K562 (cell line): ENCODE results near the gene SLC28A1. TPM values are rescaled to one million over a fixed set of nuclear protein-coding genes. Genes with fewer than 3 reads are reported as not detected.

Source experiments
- ATAC-seq: fragments of 200-7000 bp; cut with Tn5 transposase; 3 replicates; pipeline ENCODE4 v1.9.1; 2020; ENCODE audit warnings: moderate library complexity
- BruUV-seq: library from RNA; stranded (reverse); fragments of 400-500 nt; replicated peaks from 2 replicates; lab custom pipeline; 2021; lab: Mats Ljungman, UMichigan
- CTCF ChIA-PET: fragments of 300-600 bp; formaldehyde crosslinking; extraction: SDS; loops from one replicate; lab custom pipeline; 2021; ENCODE audit warnings: low intra/inter-chr PET ratio; lab: Yijun Ruan, JAX
- POLR2A ChIA-PET: fragments of 300-600, 350-650 bp; sonication (Branson Sonifier 250); formaldehyde crosslinking; extraction: SDS; loops from one replicate; lab custom pipeline; 2021; ENCODE audit warnings: antibody characterized with exemption, inconsistent platforms; lab: Yijun Ruan, JAX
- DNase-seq, 4 experiments: peaks; one replicate each; pipeline versions ENCODE4 v3.0.0 to v3.0.0-alpha.2; 2011 to 2018; ENCODE audit warnings: low spot score in 3 of 4, mixed read lengths in 3 of 4; ENCODE audit errors: extremely low read depth in 1 of 4
- FAIRE-seq: peaks from 2 replicates; lab custom pipeline; 2011; peaks lifted over from hg19 to GRCh38; lab: Jason Lieb, UNC
- H2AFZ ChIP-seq: 2 replicates; pipeline ENCODE4 v1.6.0; 2011; ENCODE audit warnings: low read depth, low read length, control low read depth, inconsistent platforms
- H3K27ac ChIP-seq: fragments of 200-600 bp; 3 replicates; pipeline ENCODE4 v1.8.0; 2011; ENCODE audit warnings: low read depth, mild to moderate bottlenecking, control low read depth, inconsistent platforms, low read length, moderate library complexity, mixed read lengths; ENCODE audit errors: extremely low read depth
- H3K27me3 ChIP-seq, 2 experiments: fragments of 300-600 bp in 1 of 2; 2 replicates in 1 of 2; 3 replicates in 1 of 2; pipeline versions ENCODE4 v1.6.0 to v1.8.0; 2011; ENCODE audit warnings: inconsistent platforms in 2 of 2, low read length in 2 of 2, mild to moderate bottlenecking in 1 of 2, mixed read lengths in 1 of 2, moderate library complexity in 1 of 2; ENCODE audit not compliant: control insufficient read depth in 2 of 2, insufficient read depth in 2 of 2
- H3K36me3 ChIP-seq: fragments of 300-600 bp; 3 replicates; pipeline ENCODE4 v1.8.0; 2011; ENCODE audit warnings: mild to moderate bottlenecking, low read length, inconsistent platforms; ENCODE audit not compliant: control insufficient read depth, insufficient read depth
- H3K4me1 ChIP-seq, 2 experiments: fragments of 200-600 bp in 1 of 2; replicated peaks in 1 of 2; 2 replicates in 1 of 2; 3 replicates in 1 of 2; pipeline versions ENCODE4 v1.5.1 to v1.8.0; 2011; ENCODE audit warnings: inconsistent platforms in 2 of 2, low read length in 2 of 2, mild to moderate bottlenecking in 1 of 2, mixed read lengths in 1 of 2, moderate library complexity in 1 of 2; ENCODE audit not compliant: control insufficient read depth in 2 of 2, insufficient read depth in 2 of 2
- H3K4me2 ChIP-seq: 2 replicates; pipeline ENCODE4 v1.6.1; 2011; ENCODE audit warnings: low read length, control low read depth, inconsistent platforms, mixed read lengths; ENCODE audit not compliant: insufficient read depth
- H3K4me3 ChIP-seq: fragments of 200-600 bp; sonication (generic), shearing (Covaris generic); 2 replicates; pipeline ENCODE4 v1.5.1; 2016; ENCODE audit warnings: control low read depth, inconsistent platforms
- H3K79me2 ChIP-seq: fragments of 200-600 bp; 3 replicates; pipeline ENCODE4 v1.8.0; 2011; ENCODE audit warnings: low read length, inconsistent platforms; ENCODE audit not compliant: control insufficient read depth, insufficient read depth
- H3K9ac ChIP-seq, 2 experiments: 2 replicates each; pipeline versions ENCODE4 v1.6.0 to v1.6.1; 2011; ENCODE audit warnings: low read depth in 2 of 2, low read length in 2 of 2, control low read depth in 1 of 2, inconsistent platforms in 1 of 2, mild to moderate bottlenecking in 1 of 2, mixed read lengths in 1 of 2; ENCODE audit not compliant: insufficient read depth in 1 of 2
- H3K9me1 ChIP-seq: one replicate; pipeline ENCODE4 v1.6.0; 2011; ENCODE audit warnings: inconsistent platforms, mild to moderate bottlenecking, low read length, moderate library complexity; ENCODE audit not compliant: control insufficient read depth, insufficient read depth
- H3K9me3 ChIP-seq: replicated peaks from 2 replicates; pipeline ENCODE4 v1.5.1; 2011; ENCODE audit warnings: low read depth, low read length, inconsistent platforms; ENCODE audit not compliant: control insufficient read depth, insufficient read depth
- H4K20me1 ChIP-seq: replicated peaks from 2 replicates; pipeline ENCODE4 v1.6.1; 2011; ENCODE audit warnings: low read length, inconsistent platforms, mixed read lengths; ENCODE audit not compliant: control insufficient read depth, insufficient read depth
- C11orf30 ChIP-seq: fragments of 450-650 bp; IDR thresholded peaks from 2 replicates; pipeline ENCODE4 v1.6.1; 2016; ENCODE audit warnings: low read depth, mild to moderate bottlenecking
- FOXA1 ChIP-seq: fragments of 450-650 bp; IDR thresholded peaks from 2 replicates; pipeline ENCODE4 v1.6.1; 2016; ENCODE audit warnings: mild to moderate bottlenecking, borderline replicate concordance
- HIVEP1 ChIP-seq: fragments of 250-450 bp; sonication (Bioruptor Pico); IDR thresholded peaks from 2 replicates; pipeline ENCODE4 v1.4.0; 2020; ENCODE audit warnings: mild to moderate bottlenecking
- NELFE ChIP-seq: IDR thresholded peaks from 2 replicates; pipeline ENCODE4 v1.6.1; 2011; ENCODE audit warnings: mild to moderate bottlenecking; ENCODE audit not compliant: insufficient read depth, insufficient read length
- NR2F6 ChIP-seq: fragments of 450-650 bp; formaldehyde crosslinking; IDR thresholded peaks from 2 replicates; pipeline ENCODE4 v1.4.0; 2020; ENCODE audit warnings: mild to moderate bottlenecking
- SREBF2 ChIP-seq: sonication (generic); formaldehyde crosslinking; IDR thresholded peaks from 2 replicates; pipeline ENCODE4 v1.4.0; 2020; ENCODE audit warnings: mild to moderate bottlenecking, missing genetic modification reagents
- TEAD4 ChIP-seq, 2 experiments: sonication (generic) in 1 of 2; formaldehyde crosslinking in 1 of 2; IDR thresholded peaks; 2 replicates each; pipeline versions ENCODE4 v1.6.1 to v1.8.0; 2012 to 2022; ENCODE audit warnings: borderline replicate concordance in 1 of 2, inconsistent platforms in 1 of 2, low read length in 1 of 2, mild to moderate bottlenecking in 1 of 2, missing genetic modification reagents in 1 of 2
- WGBS: fragments of 100-300 bp; shearing (Covaris generic); methylation state at CpG from one replicate; pipeline ENCODE4 v1.1.6; 2016; ENCODE audit warnings: low coverage, mixed read lengths; ENCODE audit not compliant: insufficient coverage; ENCODE audit errors: missing lambda C conversion rate; 5-methylcytosine and 5-hydroxymethylcytosine counted together
- in situ Hi-C: fragments of 300-500 bp; cut with MboI; formaldehyde crosslinking; loops from 4 replicates; pipeline ENCODE4 v1.15.0; 2018; ENCODE audit warnings: inconsistent platforms, mixed read lengths
- intact Hi-C: fragments of 100-400 bp; cut with micrococcal nuclease; formaldehyde crosslinking; loops from 2 replicates; pipeline ENCODE4 v1.14.2; 2022
- polyA plus RNA-seq, 8 experiments: library from polyadenylated mRNA; depleted of rRNA in 4 of 8; stranded (reverse) in 5 of 8; unstranded in 3 of 8; fragments of >200 nt; fragmentation: Nextera tagmentation in 2 of 8; fragmentation: Illumina TruSeq in 1 of 8; extraction: Ambion mirVana in 2 of 8; extraction: Trizol in 1 of 8; gene quantifications; 2 replicates each; pipeline versions ENCODE4 v1.2.1 to v1.2.3, GENCODE V29; 2011 to 2014; ENCODE audit warnings: inconsistent platforms in 1 of 8, missing spikeins in 1 of 8
- total RNA-seq, 7 experiments: library from RNA; depleted of rRNA in 6 of 7; stranded (reverse); fragments of >200 nt in 6 of 7; fragmentation: Illumina TruSeq in 2 of 7; extraction: Trizol in 2 of 7; gene quantifications; 2 replicates each; pipeline versions ENCODE4 v1.2.1 to v1.2.3, GENCODE V29; 2011 to 2021; ENCODE audit warnings: low replicate concordance in 1 of 7
- TF ChIP-seq, protein P1 (sequence below): fragments of 450-650 bp; IDR thresholded peaks from 2 replicates; pipeline ENCODE4 v1.7.1; 2018; ENCODE audit warnings: mild to moderate bottlenecking, low read depth; ENCODE audit not compliant: partially characterized antibody
- TF ChIP-seq, protein P2 (sequence below): sonication (generic); formaldehyde crosslinking; IDR thresholded peaks from 2 replicates; pipeline ENCODE4 v1.5.0; 2020; ENCODE audit warnings: missing genetic modification reagents

SLC28A1 gene
- total and polyA plus RNA-seq, 9 of the 15 experiments (the other 6 are each of a cell fraction or from before 2014, with no cell fraction given): 0.04 TPM; not detected in 8

DNA sequence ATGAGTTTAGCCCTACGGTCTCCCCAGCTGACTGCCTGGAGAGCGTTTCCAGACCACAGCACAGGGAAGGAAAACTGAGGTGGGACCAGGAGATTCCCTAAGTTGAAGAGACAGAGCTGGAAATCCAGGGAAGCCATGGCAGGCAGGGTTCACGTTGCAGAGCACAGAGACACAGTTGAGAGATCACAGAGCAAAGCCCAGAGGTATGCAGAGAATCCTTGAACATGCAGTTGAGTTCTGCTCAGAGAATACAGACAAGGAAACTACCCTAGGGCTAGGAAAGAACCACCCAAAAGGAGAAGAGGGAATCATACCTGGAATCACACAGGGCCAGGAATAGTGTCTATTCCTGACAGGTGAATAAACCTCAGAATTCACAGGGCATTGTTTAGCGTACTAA is 14.3 kb downstream of the SLC28A1 start:
- no peak overlapping the region for H3K9ac ChIP-seq
- ATAC-seq (no peak), FAIRE-seq (no peak), DNase-seq (no peak)
- H3K9me3 ChIP-seq: peaks cover 6% of the 10 kb centered on the region
- CTCF ChIA-PET: no interaction called here
- H3K9me1 ChIP-seq: no peaks in the 10 kb centered on the region
- no peaks in the 10 kb centered on the region for H3K4me1 ChIP-seq
- no peak overlapping the region for H3K4me3 ChIP-seq
- no TSS peak for BruUV-seq
- no peaks in the 10 kb centered on the region for H4K20me1 ChIP-seq
- POLR2A ChIA-PET: interaction anchor here (0.8 to 0.9 kb wide), 2 partner anchors 16 to 31 kb away, joined by 3 to 4 read pairs; no protein-coding TSS in a partner anchor
- no peak overlapping the region for H2AFZ ChIP-seq
- intact Hi-C loops (no loop called here), in situ Hi-C loops (loop anchor here (25.0 kb wide), 1 partner anchor 311 kb away; no protein-coding TSS in a partner anchor)
- H3K27me3 ChIP-seq: peaks cover 15 to 25% of the 10 kb centered on the region in 2 experiments; a peak in 3 of 5 replicates
- TF ChIP-seq TEAD4 (IDR thresholded peaks at IDR 0.05; ENCODE audit: low read length) (no peak), TEAD4 (CRISPR knock-in tag; IDR thresholded peaks at IDR 0.05; ENCODE audit: borderline replicate concordance) (no peak), C11orf30 (no peak), HIVEP1 (CRISPR knock-in tag) (no peak), NELFE (no peak), SREBF2 (CRISPR knock-in tag) (no peak), FOXA1 (no peak), NR2F6 (CRISPR knock-in tag) (no peak)
- TF ChIP-seq, protein P1, sequence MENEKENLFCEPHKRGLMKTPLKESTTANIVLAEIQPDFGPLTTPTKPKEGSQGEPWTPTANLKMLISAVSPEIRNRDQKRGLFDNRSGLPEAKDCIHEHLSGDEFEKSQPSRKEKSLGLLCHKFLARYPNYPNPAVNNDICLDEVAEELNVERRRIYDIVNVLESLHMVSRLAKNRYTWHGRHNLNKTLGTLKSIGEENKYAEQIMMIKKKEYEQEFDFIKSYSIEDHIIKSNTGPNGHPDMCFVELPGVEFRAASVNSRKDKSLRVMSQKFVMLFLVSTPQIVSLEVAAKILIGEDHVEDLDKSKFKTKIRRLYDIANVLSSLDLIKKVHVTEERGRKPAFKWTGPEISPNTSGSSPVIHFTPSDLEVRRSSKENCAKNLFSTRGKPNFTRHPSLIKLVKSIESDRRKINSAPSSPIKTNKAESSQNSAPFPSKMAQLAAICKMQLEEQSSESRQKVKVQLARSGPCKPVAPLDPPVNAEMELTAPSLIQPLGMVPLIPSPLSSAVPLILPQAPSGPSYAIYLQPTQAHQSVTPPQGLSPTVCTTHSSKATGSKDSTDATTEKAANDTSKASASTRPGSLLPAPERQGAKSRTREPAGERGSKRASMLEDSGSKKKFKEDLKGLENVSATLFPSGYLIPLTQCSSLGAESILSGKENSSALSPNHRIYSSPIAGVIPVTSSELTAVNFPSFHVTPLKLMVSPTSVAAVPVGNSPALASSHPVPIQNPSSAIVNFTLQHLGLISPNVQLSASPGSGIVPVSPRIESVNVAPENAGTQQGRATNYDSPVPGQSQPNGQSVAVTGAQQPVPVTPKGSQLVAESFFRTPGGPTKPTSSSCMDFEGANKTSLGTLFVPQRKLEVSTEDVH: no peak
- TF ChIP-seq, protein P2, sequence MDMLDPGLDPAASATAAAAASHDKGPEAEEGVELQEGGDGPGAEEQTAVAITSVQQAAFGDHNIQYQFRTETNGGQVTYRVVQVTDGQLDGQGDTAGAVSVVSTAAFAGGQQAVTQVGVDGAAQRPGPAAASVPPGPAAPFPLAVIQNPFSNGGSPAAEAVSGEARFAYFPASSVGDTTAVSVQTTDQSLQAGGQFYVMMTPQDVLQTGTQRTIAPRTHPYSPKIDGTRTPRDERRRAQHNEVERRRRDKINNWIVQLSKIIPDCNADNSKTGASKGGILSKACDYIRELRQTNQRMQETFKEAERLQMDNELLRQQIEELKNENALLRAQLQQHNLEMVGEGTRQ (CRISPR knock-in tag): no peak
- H3K79me2 ChIP-seq: no peaks in the 10 kb centered on the region
- no peak overlapping the region for H3K27ac ChIP-seq
- 0% methylated on average over 4 of the region's 4 CpGs for WGBS
- H3K4me2 ChIP-seq: no peak overlapping the region
- no peaks in the 10 kb centered on the region for H3K36me3 ChIP-seq
